ENCODE data around the gene CAPN14.
"Not testable (repeated sequence)": the region's sequence is repeated elsewhere in the genome, so short reads cannot be mapped to it uniquely, and the experiment has no call there.

The CAPN14 gene

GRCh38 chr2:31197166-31197565 is 20.1 kb downstream of the CAPN14 start:
- no peak for DNase-seq (ENCODE audit: low read depth in 2 of 2)

GRCh38 chr2:31196622-31197021 is 20.7 kb downstream of the CAPN14 start:
- no peak for DNase-seq (ENCODE audit: low read depth in 2 of 2)

GRCh38 chr2:31193806-31194205 is 23.5 kb downstream of the CAPN14 start:
- DNase-seq (ENCODE audit: low read depth in 2 of 2): no peak

GRCh38 chr2:31192851-31193392 is 24.4 kb downstream of the CAPN14 start:
- no peak for DNase-seq (ENCODE audit: low read depth in 2 of 2)

- DNase-seq (ENCODE audit: low read depth in 2 of 2): no peak
These were observed 24.9 kb downstream of the CAPN14 start for GRCh38 chr2:31192396-31192795.

GRCh38 chr2:31191931-31192330 is 25.4 kb downstream of the CAPN14 start:
- no peak for DNase-seq (ENCODE audit: low read depth in 2 of 2)

GRCh38 chr2:31190188-31190587 is 27.1 kb downstream of the CAPN14 start:
- no peak for DNase-seq (ENCODE audit: low read depth in 2 of 2)

GRCh38 chr2:31189141-31189540 is 28.2 kb downstream of the CAPN14 start:
- no peak for DNase-seq (ENCODE audit: low read depth in 2 of 2)

DNA sequence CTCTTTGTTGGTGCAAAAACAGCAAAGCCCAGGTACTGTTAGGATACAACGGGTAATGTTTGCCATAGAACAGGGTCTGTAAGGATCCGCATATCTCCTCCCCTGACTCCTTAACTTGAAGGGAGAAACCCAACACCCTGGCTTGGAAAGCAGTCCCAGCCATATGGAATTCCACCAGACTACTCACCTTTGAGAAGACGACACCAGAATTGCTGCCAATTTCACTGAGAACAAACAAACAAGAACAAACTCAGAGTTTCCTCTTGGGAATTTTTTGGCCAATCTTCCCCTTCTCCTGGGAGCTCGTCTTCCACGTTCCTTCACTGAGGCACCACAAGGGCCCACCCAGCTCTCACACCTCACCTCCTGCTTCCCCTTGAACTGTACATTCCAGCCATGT is 29.2 kb downstream of the CAPN14 start:
- no peak for DNase-seq (ENCODE audit: low read depth in 2 of 2)

DNA sequence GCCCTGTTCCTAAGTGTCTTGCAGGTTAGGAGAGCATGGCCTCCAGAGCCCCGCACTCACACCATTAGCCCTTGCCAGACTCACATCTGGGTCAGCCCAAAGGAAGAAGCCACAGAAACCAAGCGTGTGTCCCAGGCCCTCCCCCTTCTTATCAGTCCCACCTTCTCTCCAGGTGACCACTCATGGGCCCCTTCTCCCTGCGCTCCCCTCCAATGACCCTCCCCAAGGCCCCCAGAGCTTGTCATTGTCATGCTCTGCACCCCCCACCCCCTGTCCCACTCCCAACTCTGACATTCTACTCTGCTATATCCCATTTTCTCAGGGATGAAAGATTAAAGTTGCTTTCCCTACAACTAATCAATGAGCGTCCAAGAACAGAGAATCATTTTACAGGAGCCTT is 30.1 kb downstream of the CAPN14 start:
- no peak for DNase-seq (ENCODE audit: low read depth in 2 of 2)

- DNase-seq (ENCODE audit: low read depth in 2 of 2): not testable (repeated sequence)
These were observed 33.3 kb downstream of the CAPN14 start for GRCh38 chr2:31183973-31184372.

GRCh38 chr2:31176742-31177141 is 40.6 kb downstream of the CAPN14 start:
- DNase-seq (ENCODE audit: low read depth in 2 of 2): no peak

DNA sequence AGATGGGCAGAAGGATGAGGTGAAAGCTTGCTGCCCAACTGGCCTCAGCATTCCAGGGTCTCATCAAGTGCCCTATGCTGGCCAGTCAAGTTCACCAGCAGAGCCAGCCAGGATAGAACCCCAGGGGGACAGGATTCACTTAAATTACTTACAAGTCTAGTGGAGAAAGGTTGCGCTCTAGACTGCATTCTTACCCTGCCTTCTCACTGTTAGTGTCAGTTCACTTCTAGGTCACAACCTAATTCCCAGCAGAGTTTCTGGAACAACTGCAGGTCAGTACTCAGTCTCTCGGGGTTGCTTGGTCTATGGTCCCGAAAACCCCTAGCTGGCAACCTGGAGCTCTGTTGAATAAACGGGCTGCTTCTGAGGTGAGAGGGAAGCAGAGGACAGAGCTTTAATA is 46.2 kb downstream of the CAPN14 start:
- no peak for DNase-seq (ENCODE audit: low read depth in 2 of 2)

DNA sequence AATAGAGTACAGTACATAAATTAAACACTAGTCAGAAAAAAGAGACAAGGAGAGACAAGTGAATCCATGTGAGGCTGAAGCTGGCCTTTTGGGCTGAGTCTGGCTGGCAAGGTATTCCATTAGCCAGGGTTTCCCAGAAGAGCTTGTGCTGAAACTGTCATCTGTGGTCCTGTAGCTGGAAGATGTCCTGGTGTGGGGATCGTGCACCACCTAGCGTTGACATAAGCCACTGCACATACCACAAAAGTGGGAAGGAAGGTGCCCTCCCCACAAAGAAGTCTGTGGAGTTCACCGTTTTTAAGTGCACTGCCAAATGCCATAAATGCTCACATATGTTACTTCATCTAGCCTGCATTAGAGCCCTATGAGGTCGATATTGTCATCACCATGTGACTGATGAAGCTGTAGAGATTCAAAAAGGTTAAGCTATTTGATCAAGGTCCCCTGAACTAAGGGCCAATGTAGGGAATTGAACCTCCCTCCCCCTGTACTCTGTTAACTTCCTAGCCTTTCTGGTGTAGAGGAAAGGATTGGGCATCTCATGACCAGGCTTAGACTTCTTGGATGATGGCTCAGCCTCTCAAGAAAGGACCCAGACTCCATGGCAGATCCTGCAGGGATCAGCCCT is 47.1 kb downstream of the CAPN14 start:
- no peak for DNase-seq (ENCODE audit: low read depth in 2 of 2)

- no peak for DNase-seq (ENCODE audit: low read depth in 2 of 2)
These were observed 49.0 kb downstream of the CAPN14 start for GRCh38 chr2:31168291-31168690.

DNA sequence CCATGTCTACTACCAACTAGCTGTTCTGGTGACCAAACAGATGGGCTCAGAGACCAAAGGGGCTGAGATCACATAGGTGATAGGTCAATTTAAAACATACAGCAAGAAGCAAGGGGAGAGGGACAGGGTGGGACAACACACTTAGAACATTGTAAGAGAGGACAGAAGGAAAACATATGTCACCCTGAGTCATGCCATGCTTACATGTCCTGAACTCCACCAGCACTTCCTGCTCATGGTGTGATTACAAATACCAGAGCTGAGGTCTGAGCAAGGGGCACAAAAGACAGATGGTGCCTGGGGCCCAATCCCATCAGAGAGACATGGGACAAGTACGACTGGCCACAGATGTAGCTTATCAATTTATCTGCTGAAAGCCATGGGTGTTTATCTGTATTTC is 50.4 kb downstream of the CAPN14 start:
- no peak for DNase-seq (ENCODE audit: low read depth in 2 of 2)

DNA sequence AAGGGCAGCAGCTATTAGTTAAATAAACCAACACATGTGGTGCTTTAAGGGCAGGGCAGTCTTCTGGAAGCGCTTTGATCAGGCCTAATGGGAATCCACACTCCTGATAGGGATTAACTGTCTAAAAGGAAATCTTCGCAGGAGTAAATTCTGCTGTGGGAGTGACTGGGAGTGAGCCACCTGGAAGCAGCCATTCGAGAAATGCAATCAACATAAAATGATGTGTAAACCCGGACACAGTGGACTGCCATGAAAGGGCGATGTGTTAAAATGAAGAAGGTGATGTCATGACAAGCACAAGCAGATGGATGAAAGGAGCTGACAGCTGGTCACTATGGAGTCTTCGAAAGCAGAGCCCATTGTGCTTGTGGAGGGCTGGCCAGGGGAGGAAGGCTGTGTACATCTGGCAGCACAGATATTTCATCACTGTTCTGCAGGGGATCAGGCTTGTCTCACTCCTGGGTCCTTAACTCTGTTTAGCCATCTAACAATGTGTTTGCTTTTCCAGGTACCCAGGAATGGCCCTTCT is 54.2 kb downstream of the CAPN14 start:
- no peak for DNase-seq (ENCODE audit: low read depth in 2 of 2)

- no peak for DNase-seq (ENCODE audit: low read depth in 2 of 2)
These were observed 55.7 kb downstream of the CAPN14 start for GRCh38 chr2:31161637-31162036.

DNA sequence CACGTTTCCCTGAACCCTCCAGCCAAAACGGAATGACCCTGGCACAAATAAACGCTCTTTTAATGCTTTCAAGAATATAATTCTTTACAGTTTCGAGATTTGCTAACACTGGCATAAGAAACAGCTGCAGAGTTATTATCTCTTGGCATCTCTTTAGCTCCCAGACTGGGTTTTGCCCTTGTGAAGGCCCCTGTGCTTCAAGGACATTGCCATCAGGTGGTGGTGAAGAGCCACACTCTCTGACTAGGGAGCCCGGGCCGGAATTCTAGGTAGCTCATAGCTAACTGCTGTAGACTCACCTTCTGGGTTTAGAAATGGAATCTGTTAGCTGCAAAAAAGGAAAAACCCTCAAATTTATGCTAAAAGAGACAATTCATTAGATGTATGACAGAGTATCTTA is 65.8 kb downstream of the CAPN14 start:
- DNase-seq (ENCODE audit: low read depth in 2 of 2): no peak

DNA sequence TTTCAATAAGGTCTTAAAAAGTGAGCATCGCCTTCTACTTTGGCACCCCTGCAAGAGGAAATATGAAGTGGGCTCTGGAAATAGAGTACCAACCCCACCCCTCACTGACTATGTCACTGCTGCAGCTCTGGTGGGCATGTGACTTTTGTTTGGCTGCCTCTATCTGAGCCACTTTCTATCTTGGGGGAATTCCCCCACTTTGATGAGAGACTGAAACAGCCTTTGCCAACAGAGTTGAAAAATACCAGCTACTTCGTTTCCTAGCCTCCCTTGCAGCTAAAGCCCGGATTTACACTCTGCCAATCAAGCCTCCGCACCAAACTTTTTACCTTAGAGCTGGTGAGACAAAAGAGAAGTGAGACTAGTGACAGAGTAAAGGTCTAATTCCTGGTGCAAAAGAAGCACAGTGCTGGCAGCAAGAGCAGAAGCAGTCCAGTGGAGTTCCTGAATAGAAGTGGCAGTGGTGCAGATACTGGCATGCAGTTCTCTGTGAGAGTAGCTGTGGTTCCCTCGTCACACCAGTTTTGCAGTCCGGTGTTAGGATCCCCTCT is 67.1 kb downstream of the CAPN14 start:
- no peak for DNase-seq (ENCODE audit: low read depth in 2 of 2)

- DNase-seq (ENCODE audit: low read depth in 2 of 2): no peak
These were observed 68.8 kb downstream of the CAPN14 start for GRCh38 chr2:31148514-31148913.

- DNase-seq (ENCODE audit: low read depth in 2 of 2): no peak
These were observed 69.7 kb downstream of the CAPN14 start for GRCh38 chr2:31147645-31148044.

DNA sequence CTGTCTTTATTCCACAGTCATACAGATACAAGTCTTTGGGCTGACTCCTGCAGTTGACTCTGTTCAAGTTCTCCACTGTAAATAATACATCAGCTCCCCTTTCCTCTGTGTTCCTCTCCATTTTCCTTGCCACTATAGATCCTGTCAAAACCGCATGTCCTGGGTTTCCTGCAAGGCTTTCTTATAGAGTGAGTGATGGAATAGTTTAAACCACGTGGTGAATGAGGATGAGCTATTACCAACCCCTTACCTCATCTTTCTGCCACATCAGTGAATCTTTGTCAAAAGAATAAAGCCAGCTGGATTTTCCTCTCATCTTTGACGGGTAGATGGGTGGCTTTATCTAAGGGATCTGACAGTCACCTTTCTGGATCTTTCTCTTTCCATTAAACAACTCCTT is 75.2 kb downstream of the CAPN14 start:
- DNase-seq (ENCODE audit: low read depth in 2 of 2): no peak
